HG02798 (cell line): Measurements from ENCODE around the gene RPA3.
"Not testable (repeated sequence)": the region's sequence is repeated elsewhere in the genome, so short reads cannot be mapped to it uniquely, and the experiment has no call there.

Experiments
- ATAC-seq: cut with Tn5 transposase; IDR thresholded peaks from one replicate; pipeline ENCODE4 v1.9.1; 2021; ENCODE audit warnings: mild to moderate bottlenecking; ENCODE audit not compliant: unreplicated experiment, poor library complexity

Gene RPA3

DNA sequence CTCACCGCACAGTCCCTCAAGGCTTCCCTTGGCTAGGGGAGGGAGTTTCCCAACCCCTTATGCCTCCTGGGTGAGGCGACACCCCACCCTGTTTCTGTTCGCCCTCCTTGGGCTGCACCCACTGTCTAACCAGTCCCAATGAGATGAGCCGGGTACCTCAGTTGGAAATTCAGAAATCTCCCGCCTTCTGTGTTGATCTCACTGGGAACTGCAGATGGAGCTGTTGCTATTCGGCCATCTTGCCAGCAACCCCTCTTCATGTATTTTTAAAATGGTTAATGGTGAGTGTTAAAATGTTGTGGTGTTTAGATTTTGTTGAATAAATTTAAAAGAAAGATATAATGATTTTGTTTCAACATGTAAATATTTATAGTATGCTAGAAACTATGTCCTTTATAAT is 55.9 kb downstream of the RPA3 start:
- ATAC-seq = no peak

DNA sequence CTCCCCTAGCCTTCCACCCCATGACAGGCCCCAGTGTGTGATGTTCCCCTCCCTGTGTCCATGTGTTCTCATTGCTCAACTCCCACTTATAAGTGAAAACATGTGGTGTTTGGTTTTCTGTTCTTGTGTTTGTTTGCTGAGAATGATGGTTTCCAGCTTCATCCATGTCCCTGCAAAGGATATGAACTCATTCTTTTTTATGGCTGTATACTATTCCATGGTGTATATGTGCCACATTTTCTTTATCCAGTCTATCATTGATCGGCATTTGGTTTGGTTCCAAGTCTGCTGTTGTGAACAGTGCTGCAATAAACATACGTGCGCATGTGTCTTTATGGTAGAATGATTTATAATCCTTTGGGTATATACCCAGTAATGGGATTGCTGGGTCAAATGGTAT is 61.9 kb downstream of the RPA3 start:
- not testable (repeated sequence) for ATAC-seq

DNA sequence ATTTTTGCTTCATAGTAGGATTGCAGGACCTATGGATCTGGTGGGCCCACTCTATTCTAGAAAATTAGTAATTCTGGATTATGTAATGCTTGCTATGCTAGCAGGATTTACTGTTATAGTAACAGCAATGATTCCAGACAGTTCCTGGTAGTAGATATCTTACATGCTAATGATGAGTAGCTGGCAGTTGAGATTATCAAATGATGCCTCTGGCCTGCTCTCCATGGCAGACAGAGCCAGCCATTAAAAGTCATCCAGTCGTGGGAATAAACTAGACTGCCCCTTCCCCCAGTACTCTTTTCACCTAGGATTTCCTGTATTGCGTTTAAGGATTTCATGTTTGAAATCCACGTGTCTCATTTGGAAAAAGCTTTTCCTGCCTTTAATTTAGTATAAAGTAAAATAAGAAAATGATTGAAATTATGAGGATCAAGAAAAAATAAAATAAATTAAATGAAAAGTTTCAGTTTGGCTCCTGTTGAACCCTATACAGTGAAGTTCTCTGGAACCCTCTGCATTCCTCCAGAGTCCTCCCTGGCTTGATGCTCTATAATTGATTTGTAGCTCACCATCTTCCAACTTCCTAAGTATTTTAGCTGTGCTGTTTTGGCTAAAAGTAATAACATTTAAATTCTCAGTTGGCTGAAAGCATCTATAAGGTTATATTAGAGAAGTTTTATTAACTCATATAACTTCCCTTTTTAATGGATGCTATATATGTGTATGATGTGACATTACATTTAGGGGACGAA is 63.3 kb downstream of the RPA3 start:
- no peak for ATAC-seq

DNA sequence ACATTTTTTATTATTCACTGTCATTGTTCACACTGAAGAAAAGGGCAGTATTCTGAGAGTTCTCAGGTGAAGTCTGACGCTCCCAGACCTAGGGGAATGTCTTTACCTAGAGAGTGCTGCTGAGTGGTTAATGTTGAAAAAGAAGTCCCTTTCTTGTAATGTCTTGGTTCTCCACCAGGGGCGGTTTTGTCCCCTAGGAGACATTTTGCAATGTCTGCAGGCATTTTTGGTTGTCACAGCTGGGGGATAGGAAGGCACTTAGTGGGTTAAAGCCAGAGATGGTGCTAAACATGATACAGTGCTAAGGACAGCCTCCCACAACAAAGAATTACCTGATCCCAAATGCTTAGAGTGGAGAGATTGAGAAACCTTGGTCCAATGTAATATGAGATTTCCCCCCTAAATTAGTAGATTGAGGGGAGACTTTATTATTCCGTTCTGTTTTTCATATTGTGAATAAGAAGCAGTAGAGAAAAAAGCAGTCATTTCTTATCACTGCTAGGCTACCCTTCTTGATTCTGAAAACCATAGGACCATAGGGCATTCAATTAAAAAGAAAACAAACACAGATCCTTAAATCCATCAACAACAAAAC is 64.7 kb downstream of the RPA3 start:
- ATAC-seq = peak; percentile 47

DNA sequence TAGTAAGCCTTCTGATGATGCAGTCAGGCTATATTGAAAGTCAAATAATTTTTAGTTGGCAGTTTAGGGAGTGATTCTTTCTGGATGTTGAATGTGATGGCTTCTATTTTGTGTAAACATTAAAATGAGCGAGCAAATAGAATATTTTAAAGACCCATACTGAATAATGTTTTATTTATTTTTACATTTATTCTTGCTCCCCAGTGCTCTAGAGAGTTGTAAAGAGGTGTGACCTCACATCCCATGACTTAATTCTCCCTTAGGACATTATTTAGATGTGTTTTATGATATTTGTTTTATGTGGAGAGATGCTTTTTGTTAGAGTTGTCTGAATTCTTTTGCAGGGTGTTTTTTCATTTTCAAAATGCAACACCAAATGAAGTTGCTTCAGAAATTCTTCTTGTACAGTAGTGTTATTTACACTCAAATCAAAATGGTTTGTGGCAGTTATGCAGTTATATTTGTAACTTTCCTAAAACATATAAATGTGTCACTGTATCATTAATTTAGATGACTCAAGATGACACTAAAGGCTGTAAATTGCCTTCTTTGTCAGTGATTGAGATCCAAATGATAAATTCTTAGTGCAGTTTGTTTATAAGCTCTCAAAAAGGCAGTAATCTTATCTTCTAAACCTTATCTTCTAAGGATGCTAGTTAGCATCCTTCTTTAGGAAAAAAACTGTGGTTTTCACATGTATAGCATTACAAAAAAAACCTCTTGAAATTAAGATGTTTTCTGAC is 65.4 kb downstream of the RPA3 start:
- no peak for ATAC-seq

- ATAC-seq = no peak
Observed at GRCh38 chr7:7651479-7651878, 66.9 kb downstream of the RPA3 start.

GRCh38 chr7:7650682-7651206 is 67.7 kb downstream of the RPA3 start:
- no peak for ATAC-seq

DNA sequence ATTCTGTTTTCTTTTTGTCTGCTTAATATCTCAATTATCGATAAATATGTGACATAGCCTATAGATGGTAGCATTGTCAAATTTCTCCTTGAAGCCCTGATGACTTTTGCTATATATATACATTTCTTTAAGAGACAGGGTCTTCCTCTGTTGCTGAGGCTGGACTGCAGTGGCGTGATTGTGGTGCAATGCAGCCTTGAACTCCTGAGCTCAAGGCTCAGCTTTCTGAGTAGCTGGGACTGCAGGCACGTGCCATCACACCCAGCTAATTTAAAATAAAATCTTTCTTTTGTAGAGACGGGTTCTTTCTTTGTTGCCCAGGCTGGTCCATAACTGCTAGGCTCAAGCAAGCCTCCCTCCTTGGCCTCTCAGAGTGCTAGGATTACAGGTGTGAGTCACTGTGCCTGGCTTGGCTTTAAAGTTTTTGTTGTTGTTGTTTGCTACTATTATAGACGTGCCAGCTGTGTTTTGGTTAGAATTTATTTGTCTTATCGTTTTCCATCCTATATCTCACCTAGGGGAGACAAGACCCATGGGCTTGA is 70.8 kb downstream of the RPA3 start:
- ATAC-seq = no peak

GRCh38 chr7:7642081-7642480 is 76.3 kb downstream of the RPA3 start:
- no peak for ATAC-seq

- peak; percentile 12 for ATAC-seq
Observed at GRCh38 chr7:7641129-7641663, 77.2 kb downstream of the RPA3 start.

DNA sequence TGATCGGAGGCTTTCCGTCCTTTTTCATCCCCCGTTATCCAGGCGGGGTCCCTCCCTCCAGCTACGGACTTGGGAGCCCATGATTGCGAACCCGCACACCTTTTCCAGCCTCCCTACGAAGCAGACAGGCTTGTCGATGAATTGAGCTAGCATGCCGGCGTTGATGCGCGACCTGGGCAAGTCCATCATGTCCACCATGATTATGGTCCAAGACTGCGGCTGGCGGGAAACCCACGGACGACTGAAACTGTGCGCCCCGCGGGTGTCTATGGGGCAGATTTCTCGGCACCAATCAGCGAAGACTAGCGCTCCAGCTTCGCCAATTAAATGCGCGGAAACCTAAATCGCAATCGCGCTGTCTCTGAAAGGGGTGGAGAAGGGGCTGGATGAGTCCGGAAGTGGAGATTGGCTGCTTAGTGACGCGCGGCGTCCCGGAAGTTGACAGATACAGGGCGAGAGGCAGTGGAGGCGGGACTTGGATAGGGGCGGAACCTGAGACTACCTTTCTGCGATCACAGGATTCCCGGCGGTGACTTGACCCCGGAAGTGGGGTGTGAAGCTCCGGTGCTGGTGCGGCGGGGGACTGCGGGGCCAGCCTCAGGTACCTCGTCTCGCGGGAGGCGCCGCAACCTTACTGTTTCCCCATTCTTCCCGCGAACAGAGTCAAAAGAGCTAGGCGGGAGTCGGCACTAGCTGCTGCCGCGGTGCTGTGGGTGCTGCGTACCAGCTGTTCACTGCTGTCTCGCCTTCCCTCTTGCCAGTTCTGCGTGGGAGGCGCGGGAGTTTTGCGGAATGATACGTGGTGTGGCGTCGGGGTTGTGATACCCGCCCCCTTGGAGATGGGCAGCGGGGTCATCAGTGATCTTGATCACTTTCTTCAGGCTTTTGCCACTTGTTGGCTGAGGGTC is 77.9 kb downstream of the RPA3 start, which contains the start of gene UMAD1:
TSS of gene UMAD1 (plus strand) at position 532 of the 908 bp plus-strand sequence. CDS start 32,620 bp downstream, outside the sequence.
- ATAC-seq = peak; percentile 98

DNA sequence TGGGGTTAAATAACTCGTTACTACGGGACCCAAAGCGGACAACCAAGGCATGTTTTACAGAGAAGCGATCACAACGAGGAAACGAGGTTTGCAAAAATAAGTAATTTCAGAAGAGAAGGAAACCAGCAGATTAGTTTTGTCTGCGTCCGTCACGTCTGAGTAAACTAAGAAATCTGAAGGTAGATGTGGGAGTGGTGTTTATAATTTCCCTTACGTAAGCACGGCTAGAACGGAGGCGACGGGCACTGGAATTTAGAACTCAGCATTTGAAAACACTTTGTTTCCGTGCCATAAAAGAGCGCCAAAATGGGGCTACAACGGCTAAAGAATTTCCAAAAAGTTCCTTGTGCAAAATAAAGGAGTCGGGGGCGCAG is 78.6 kb downstream of the RPA3 start:
- no peak for ATAC-seq

DNA sequence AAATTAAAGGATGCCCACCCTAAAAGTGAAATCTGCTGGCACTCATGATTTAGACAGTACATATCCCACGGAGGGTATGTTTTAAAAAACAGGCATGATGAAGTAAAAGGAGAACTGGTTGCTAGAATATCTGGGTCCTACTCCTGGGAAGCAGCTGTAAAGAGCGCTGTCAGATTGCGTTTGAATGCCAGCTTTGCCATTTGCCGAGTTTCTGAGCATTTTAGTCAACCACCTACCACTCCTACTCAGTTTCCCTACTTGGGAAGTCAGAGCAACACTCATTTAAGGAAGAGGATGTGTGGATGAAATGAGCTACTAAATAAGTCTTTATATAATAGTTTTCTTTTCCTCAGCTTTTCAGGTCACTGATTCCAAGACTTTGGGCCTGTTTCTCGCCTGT is 79.0 kb downstream of the RPA3 start:
- no peak for ATAC-seq

GRCh38 chr7:7630626-7631329 is 87.6 kb downstream of the RPA3 start:
- ATAC-seq = no peak

DNA sequence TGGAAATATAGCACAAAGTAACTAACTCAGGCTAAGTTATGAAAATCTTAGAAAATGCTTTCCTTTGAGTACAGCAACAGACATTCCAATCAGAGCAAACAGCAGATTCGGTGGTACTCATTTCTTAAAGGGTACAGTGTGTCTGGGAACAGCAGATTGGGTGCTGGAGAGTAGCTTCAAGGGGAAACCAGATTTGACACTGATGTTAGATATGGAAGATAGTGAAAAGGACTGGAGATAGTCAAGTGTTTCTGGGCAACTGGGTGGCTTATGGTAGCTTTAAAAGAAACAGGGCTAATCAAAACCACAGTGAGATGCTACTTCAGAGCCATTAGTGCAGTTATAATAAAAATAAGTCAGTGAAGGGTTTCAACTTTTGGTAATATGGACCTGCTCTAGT is 89.9 kb downstream of the RPA3 start:
- no peak for ATAC-seq

- ATAC-seq = no peak
Observed at GRCh38 chr7:7620644-7621210, 97.7 kb downstream of the RPA3 start.

DNA sequence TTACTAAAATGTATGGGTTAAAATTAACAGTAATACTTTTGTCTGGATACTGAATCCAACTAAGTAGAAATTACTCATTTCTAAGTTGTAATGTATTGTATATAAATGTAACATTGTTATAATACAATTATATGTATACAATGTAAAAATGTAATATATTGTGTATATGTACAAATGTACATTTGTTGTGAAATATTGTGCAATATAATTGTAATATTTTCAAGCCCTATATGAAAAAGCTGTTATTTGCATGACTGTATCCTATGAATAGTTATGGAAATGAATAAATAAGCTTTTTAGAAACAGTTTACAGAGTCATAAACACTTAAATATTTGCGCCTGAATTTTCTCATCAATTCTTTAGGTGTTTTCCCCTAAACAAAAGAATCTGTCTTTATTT is 98.2 kb downstream of the RPA3 start:
- no peak for ATAC-seq

DNA sequence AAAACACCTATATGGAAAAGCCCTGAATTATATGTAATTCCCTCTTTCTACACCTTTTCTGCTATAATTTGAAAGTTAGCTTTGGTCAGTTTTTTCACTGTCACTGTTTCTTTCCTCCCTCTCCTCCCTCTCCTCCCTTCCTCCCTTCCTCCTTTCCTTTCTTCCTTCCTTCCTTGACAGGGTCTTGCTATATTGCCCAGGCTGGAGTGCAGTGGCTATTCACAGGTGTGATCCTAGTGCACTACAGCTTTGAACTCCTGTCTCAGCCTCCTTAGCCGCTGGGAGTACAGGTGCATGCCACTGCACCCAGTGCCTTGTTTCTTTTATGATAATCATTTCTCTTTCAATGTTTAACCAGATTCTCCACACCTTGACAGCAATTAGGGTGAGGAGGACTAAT is 100.0 kb downstream of the RPA3 start:
- ATAC-seq = no peak

DNA sequence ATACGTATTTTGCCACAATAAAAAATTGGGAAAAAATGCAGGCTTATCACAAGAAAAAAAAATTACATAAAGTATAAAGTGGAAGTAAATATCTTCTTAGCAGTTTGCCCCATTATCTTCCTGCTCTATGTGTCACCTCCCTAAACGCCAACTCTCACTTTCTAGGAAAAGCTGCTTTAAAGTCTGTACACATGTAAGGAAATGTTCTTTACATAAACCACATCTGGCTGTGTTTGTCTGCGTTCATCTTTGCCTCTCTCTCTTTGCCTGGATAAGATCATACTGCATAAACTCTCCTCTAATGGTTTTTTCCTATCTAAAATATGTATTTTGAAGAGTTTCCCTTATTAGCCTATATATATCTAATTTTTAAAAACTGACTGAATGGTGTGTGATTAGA is 100.9 kb downstream of the RPA3 start:
- no peak for ATAC-seq
